ENCODE results near the gene GNAT2. TPM values are rescaled to one million over a fixed set of nuclear protein-coding genes. Genes with fewer than 3 reads are reported as not detected.
A peak's percentile ranks its signal among the peaks of the same experiment; 100 is the strongest.
"Not testable (repeated sequence)": the region's sequence is repeated elsewhere in the genome, so short reads cannot be mapped to it uniquely, and the experiment has no call there.

The GNAT2 gene
- total RNA-seq, result not detected
- total RNA-seq, result 0 to 1.5 reads per million in 2 donors

GRCh38 chr1:109619576-109620400, at the start of gene GNAT2, which contains the start of gene AMPD2:
Gene GNAT2 (minus strand): TSS chr1:109619616. CDS start chr1:109612870, 6,746 bp downstream.
Gene AMPD2 (plus strand): TSS chr1:109619837. CDS start chr1:109621176, 1,339 bp downstream.
- peak; percentile 60 to 75 (median 71) for DNase-seq
- H3K4me1 Mint-ChIP-seq, result peaks cover 67% of the 10 kb centered on the region
- H3K27me3 Mint-ChIP-seq, result no peaks in the 10 kb centered on the region
- peak within 1 kb of the TSS; percentile 98 for H3K27ac Mint-ChIP-seq
- peak; percentile 49 for ATAC-seq
- H3K4me3 Mint-ChIP-seq, result peak within 1 kb of the TSS; percentile 99
- H3K9me3 ChIP-seq (ENCODE audit: control insufficient read depth, low read length, poor library complexity, severe bottlenecking), result no peaks in the 10 kb centered on the region
- peaks cover 4% of the 10 kb centered on the region for H3K36me3 Mint-ChIP-seq (ENCODE audit: low read depth)

GRCh38 chr1:109668123-109668775, 48.8 kb upstream of the GNAT2 start:
- Mint-ChIP-seq H3K36me3 (ENCODE audit: low read depth) (no peaks in the 10 kb centered on the region), H3K27ac (no peak overlapping the region), H3K4me3 (peak overlapping the region; percentile 81)

GRCh38 chr1:109667452-109668122, 48.2 kb upstream of the GNAT2 start, which contains the start of gene GSTM2:
Gene GSTM2 (plus strand): TSS chr1:109668057. CDS start chr1:109668116, 59 bp downstream.
- H3K9me3 ChIP-seq (ENCODE audit: control insufficient read depth, low read length, poor library complexity, severe bottlenecking), result no peaks in the 10 kb centered on the region
- Mint-ChIP-seq H3K36me3 (ENCODE audit: low read depth) (no peaks in the 10 kb centered on the region), H3K27ac (no peak within 1 kb of the TSS), H3K27me3 (no peaks in the 10 kb centered on the region), H3K4me3 (peak within 1 kb of the TSS; percentile 81), H3K4me1 (peaks cover 13% of the 10 kb centered on the region)
- DNase-seq (peak; percentile 51 to 68 (median 57)), ATAC-seq (peak; percentile 99)

More at GRCh38 chr1:109668123-109668775, 48.8 kb upstream of the GNAT2 start:
- Mint-ChIP-seq H3K4me1 (peaks cover 13% of the 10 kb centered on the region), H3K27me3 (no peaks in the 10 kb centered on the region)
- DNase-seq (no peak), ATAC-seq (no peak)
- no peaks in the 10 kb centered on the region for H3K9me3 ChIP-seq (ENCODE audit: control insufficient read depth, low read length, poor library complexity, severe bottlenecking)

GRCh38 chr1:109664671-109665070, 45.3 kb upstream of the GNAT2 start:
- Mint-ChIP-seq H3K4me3 (no peak overlapping the region), H3K36me3 (ENCODE audit: low read depth) (no peaks in the 10 kb centered on the region), H3K27ac (peak overlapping the region; percentile 27), H3K27me3 (no peaks in the 10 kb centered on the region), H3K4me1 (peaks cover 14% of the 10 kb centered on the region)
- DNase-seq, result no peak
- no peak for ATAC-seq
- no peaks in the 10 kb centered on the region for H3K9me3 ChIP-seq (ENCODE audit: control insufficient read depth, low read length, poor library complexity, severe bottlenecking)

GRCh38 chr1:109661391-109661790, 42.0 kb upstream of the GNAT2 start:
- no peak overlapping the region for H3K27ac Mint-ChIP-seq
- peaks cover 5% of the 10 kb centered on the region for H3K4me1 Mint-ChIP-seq
- ATAC-seq (no peak), DNase-seq (no peak)
- no peaks in the 10 kb centered on the region for H3K9me3 ChIP-seq (ENCODE audit: control insufficient read depth, low read length, poor library complexity, severe bottlenecking)
- no peaks in the 10 kb centered on the region for H3K36me3 Mint-ChIP-seq (ENCODE audit: low read depth)
- H3K4me3 Mint-ChIP-seq, result no peak overlapping the region
- no peaks in the 10 kb centered on the region for H3K27me3 Mint-ChIP-seq

- not testable (repeated sequence) for H3K4me3 Mint-ChIP-seq; H3K9me3 ChIP-seq (ENCODE audit: control insufficient read depth, low read length, poor library complexity, severe bottlenecking); H3K36me3 Mint-ChIP-seq (ENCODE audit: low read depth); H3K27me3 Mint-ChIP-seq; DNase-seq; ATAC-seq; H3K27ac Mint-ChIP-seq
- H3K4me1 Mint-ChIP-seq, result peaks cover 13% of the 10 kb centered on the region
Observed at GRCh38 chr1:109660691-109661026, 41.2 kb upstream of the GNAT2 start.

GRCh38 chr1:109659997-109660690, 40.7 kb upstream of the GNAT2 start:
- Mint-ChIP-seq H3K36me3 (ENCODE audit: low read depth) (no peaks in the 10 kb centered on the region), H3K4me1 (peaks cover 16% of the 10 kb centered on the region), H3K4me3 (no peak overlapping the region), H3K27ac (no peak overlapping the region), H3K27me3 (no peaks in the 10 kb centered on the region)
- no peaks in the 10 kb centered on the region for H3K9me3 ChIP-seq (ENCODE audit: control insufficient read depth, low read length, poor library complexity, severe bottlenecking)
- ATAC-seq, result no peak
- no peak for DNase-seq

- no peak overlapping the region for H3K27ac Mint-ChIP-seq
- no peaks in the 10 kb centered on the region for H3K36me3 Mint-ChIP-seq (ENCODE audit: low read depth)
- ATAC-seq, result no peak
- DNase-seq, result no peak
- H3K4me1 Mint-ChIP-seq, result peaks cover 22% of the 10 kb centered on the region
- no peak overlapping the region for H3K4me3 Mint-ChIP-seq
- H3K9me3 ChIP-seq (ENCODE audit: control insufficient read depth, low read length, poor library complexity, severe bottlenecking), result no peaks in the 10 kb centered on the region
- no peaks in the 10 kb centered on the region for H3K27me3 Mint-ChIP-seq
Observed at GRCh38 chr1:109659145-109659544, 39.7 kb upstream of the GNAT2 start.

GRCh38 chr1:109658533-109659042, 39.2 kb upstream of the GNAT2 start:
- DNase-seq, result no peak
- Mint-ChIP-seq H3K4me1 (peaks cover 22% of the 10 kb centered on the region), H3K36me3 (ENCODE audit: low read depth) (no peaks in the 10 kb centered on the region), H3K27me3 (no peaks in the 10 kb centered on the region), H3K27ac (no peak overlapping the region), H3K4me3 (no peak overlapping the region)
- H3K9me3 ChIP-seq (ENCODE audit: control insufficient read depth, low read length, poor library complexity, severe bottlenecking), result no peaks in the 10 kb centered on the region
- no peak for ATAC-seq

GRCh38 chr1:109657970-109658369, 38.6 kb upstream of the GNAT2 start:
- Mint-ChIP-seq H3K36me3 (ENCODE audit: low read depth) (no peaks in the 10 kb centered on the region), H3K27me3 (no peaks in the 10 kb centered on the region), H3K27ac (peak overlapping the region; percentile 8), H3K4me1 (peaks cover 24% of the 10 kb centered on the region), H3K4me3 (no peak overlapping the region)
- DNase-seq (no peak), ATAC-seq (no peak)
- H3K9me3 ChIP-seq (ENCODE audit: control insufficient read depth, low read length, poor library complexity, severe bottlenecking), result no peaks in the 10 kb centered on the region

- H3K4me3 Mint-ChIP-seq, result peak overlapping the region; percentile 52
- peaks cover 24% of the 10 kb centered on the region for H3K4me1 Mint-ChIP-seq
- no peak for ATAC-seq
- DNase-seq, result no peak
- no peaks in the 10 kb centered on the region for H3K36me3 Mint-ChIP-seq (ENCODE audit: low read depth)
- no peaks in the 10 kb centered on the region for H3K9me3 ChIP-seq (ENCODE audit: control insufficient read depth, low read length, poor library complexity, severe bottlenecking)
- peak overlapping the region; percentile 8 for H3K27ac Mint-ChIP-seq
- no peaks in the 10 kb centered on the region for H3K27me3 Mint-ChIP-seq
Observed at GRCh38 chr1:109657395-109657794, 38.0 kb upstream of the GNAT2 start.

- Mint-ChIP-seq H3K4me1 (peaks cover 24% of the 10 kb centered on the region), H3K36me3 (ENCODE audit: low read depth) (no peaks in the 10 kb centered on the region), H3K4me3 (peak within 1 kb of the TSS; percentile 93), H3K27me3 (peaks cover 4% of the 10 kb centered on the region), H3K27ac (peak within 1 kb of the TSS; percentile 78)
- DNase-seq (peak; percentile 32 to 43 (median 42)), ATAC-seq (peak; percentile 88)
- no peaks in the 10 kb centered on the region for H3K9me3 ChIP-seq (ENCODE audit: control insufficient read depth, low read length, poor library complexity, severe bottlenecking)
Observed at GRCh38 chr1:109655615-109656519, 36.5 kb upstream of the GNAT2 start, which contains the start of gene GSTM4. Gene GSTM4 (plus strand): TSS chr1:109656099. CDS start chr1:109656390, 291 bp downstream.
